Glutamatergic neuron (in vitro differentiated cells): ENCODE data around the gene SGTA. TPM values are rescaled to one million over a fixed set of nuclear protein-coding genes. Genes with fewer than 3 reads are reported as not detected.

Source experiments
- DNase-seq: peaks from one replicate; pipeline ENCODE4 v3.0.0; 2022
- H3K27ac Mint-ChIP-seq: one replicate; pipeline ENCODE4 v1.8.0; 2020; ENCODE audit warnings: mild to moderate bottlenecking, mixed read lengths, inconsistent platforms; ENCODE audit not compliant: unreplicated experiment
- H3K27me3 Mint-ChIP-seq: one replicate; pipeline ENCODE4 v1.8.0; 2020; ENCODE audit warnings: mild to moderate bottlenecking, moderate library complexity, mixed read lengths, inconsistent platforms; ENCODE audit not compliant: unreplicated experiment
- H3K36me3 Mint-ChIP-seq: one replicate; pipeline ENCODE4 v1.8.0; 2020; ENCODE audit warnings: mild to moderate bottlenecking, mixed read lengths, inconsistent platforms; ENCODE audit not compliant: unreplicated experiment
- H3K4me1 Mint-ChIP-seq: one replicate; pipeline ENCODE4 v1.8.0; 2020; ENCODE audit warnings: mild to moderate bottlenecking, low read depth, mixed read lengths, inconsistent platforms; ENCODE audit not compliant: unreplicated experiment
- H3K4me3 Mint-ChIP-seq: one replicate; pipeline ENCODE4 v1.8.0; 2020; ENCODE audit warnings: mild to moderate bottlenecking, mixed read lengths, inconsistent platforms; ENCODE audit not compliant: unreplicated experiment
- H3K9me3 Mint-ChIP-seq: one replicate; pipeline ENCODE4 v1.8.0; 2020; ENCODE audit warnings: mild to moderate bottlenecking, moderate library complexity, mixed read lengths, inconsistent platforms; ENCODE audit not compliant: unreplicated experiment
- total RNA-seq: library from RNA; stranded (reverse); fragmentation: NEBNext Ultra II Directional; extraction: Animal tissue kit (Norgen Biotek cat#: 25700); gene quantifications from one replicate; pipeline ENCODE4 v1.2.1, GENCODE V29; 2021; ENCODE audit not compliant: unreplicated experiment
- TF ChIP-seq, protein P1 (sequence below): fragments of 200-600 bp; sonication (generic); IDR thresholded peaks from one replicate; pipeline ENCODE4 v1.5.0; 2021; ENCODE audit not compliant: partially characterized antibody, unreplicated experiment

The SGTA gene
- total RNA-seq, 1 donor from 2014 or later: 90.6 TPM

- H3K36me3 Mint-ChIP-seq: no peaks in the 10 kb centered on the region
- no peak overlapping the region for H3K4me3 Mint-ChIP-seq
- TF ChIP-seq, protein P1, sequence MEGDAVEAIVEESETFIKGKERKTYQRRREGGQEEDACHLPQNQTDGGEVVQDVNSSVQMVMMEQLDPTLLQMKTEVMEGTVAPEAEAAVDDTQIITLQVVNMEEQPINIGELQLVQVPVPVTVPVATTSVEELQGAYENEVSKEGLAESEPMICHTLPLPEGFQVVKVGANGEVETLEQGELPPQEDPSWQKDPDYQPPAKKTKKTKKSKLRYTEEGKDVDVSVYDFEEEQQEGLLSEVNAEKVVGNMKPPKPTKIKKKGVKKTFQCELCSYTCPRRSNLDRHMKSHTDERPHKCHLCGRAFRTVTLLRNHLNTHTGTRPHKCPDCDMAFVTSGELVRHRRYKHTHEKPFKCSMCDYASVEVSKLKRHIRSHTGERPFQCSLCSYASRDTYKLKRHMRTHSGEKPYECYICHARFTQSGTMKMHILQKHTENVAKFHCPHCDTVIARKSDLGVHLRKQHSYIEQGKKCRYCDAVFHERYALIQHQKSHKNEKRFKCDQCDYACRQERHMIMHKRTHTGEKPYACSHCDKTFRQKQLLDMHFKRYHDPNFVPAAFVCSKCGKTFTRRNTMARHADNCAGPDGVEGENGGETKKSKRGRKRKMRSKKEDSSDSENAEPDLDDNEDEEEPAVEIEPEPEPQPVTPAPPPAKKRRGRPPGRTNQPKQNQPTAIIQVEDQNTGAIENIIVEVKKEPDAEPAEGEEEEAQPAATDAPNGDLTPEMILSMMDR: no peak
- no peak overlapping the region for H3K27ac Mint-ChIP-seq
- peaks cover 4% of the 10 kb centered on the region for H3K9me3 Mint-ChIP-seq
- H3K4me1 Mint-ChIP-seq: no peaks in the 10 kb centered on the region
- no peaks in the 10 kb centered on the region for H3K27me3 Mint-ChIP-seq
- DNase-seq: no peak
Measured at GRCh38 chr19:2816641-2817040, 33.6 kb upstream of the SGTA start.

- Mint-ChIP-seq H3K27ac (no peak overlapping the region), H3K4me1 (no peaks in the 10 kb centered on the region), H3K36me3 (no peaks in the 10 kb centered on the region), H3K9me3 (peaks cover under 1% of the 10 kb centered on the region), H3K27me3 (no peaks in the 10 kb centered on the region), H3K4me3 (no peak overlapping the region)
- no peak for DNase-seq
- TF ChIP-seq, protein P1: no peak
Measured at GRCh38 chr19:2815923-2816322, 32.9 kb upstream of the SGTA start.

GRCh38 chr19:2815191-2815614 is 32.1 kb upstream of the SGTA start:
- H3K27ac Mint-ChIP-seq: no peak overlapping the region
- no peak overlapping the region for H3K4me3 Mint-ChIP-seq
- H3K36me3 Mint-ChIP-seq: no peaks in the 10 kb centered on the region
- H3K9me3 Mint-ChIP-seq: no peaks in the 10 kb centered on the region
- TF ChIP-seq, protein P1: no peak
- no peaks in the 10 kb centered on the region for H3K4me1 Mint-ChIP-seq
- H3K27me3 Mint-ChIP-seq: no peaks in the 10 kb centered on the region
- no peak for DNase-seq

DNA sequence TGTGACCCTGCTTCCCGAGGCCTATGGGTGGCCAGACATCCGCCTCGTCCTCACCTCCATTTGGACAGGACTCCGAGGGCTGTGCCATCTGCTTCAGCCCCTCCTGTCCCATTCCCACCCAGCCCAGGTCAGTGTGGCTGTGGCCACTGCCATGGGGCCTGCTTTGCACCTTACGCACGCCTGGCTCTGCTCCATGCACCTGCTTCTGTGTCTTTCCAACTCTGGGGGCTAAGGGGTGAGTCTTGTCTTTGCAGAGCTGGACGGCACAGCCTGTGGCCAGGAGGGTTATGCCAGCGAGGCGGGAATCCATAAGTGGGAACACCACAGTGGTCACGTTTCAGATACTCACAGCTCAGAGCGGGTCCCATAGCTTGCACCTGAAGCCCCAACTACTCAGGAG is 31.4 kb upstream of the SGTA start:
- Mint-ChIP-seq H3K27me3 (no peaks in the 10 kb centered on the region), H3K36me3 (no peaks in the 10 kb centered on the region), H3K9me3 (no peaks in the 10 kb centered on the region), H3K4me3 (no peak overlapping the region), H3K4me1 (no peaks in the 10 kb centered on the region), H3K27ac (no peak overlapping the region)
- no peak for DNase-seq
- TF ChIP-seq, protein P1: no peak

GRCh38 chr19:2813235-2814160 is 30.4 kb upstream of the SGTA start:
- H3K27me3 Mint-ChIP-seq: no peaks in the 10 kb centered on the region
- H3K27ac Mint-ChIP-seq: no peak overlapping the region
- TF ChIP-seq, protein P1: no peak
- H3K9me3 Mint-ChIP-seq: no peaks in the 10 kb centered on the region
- H3K36me3 Mint-ChIP-seq: peaks cover 5% of the 10 kb centered on the region
- H3K4me3 Mint-ChIP-seq: no peak overlapping the region
- no peaks in the 10 kb centered on the region for H3K4me1 Mint-ChIP-seq
- DNase-seq: no peak
